Measurements from ENCODE around the gene MARK2. TPM values are rescaled to one million over a fixed set of nuclear protein-coding genes. Genes with fewer than 3 reads are reported as not detected.

Gene MARK2
- total and polyA plus RNA-seq, 10 of the 15 experiments (the other 5 are each of a cell fraction or from before 2014, with no cell fraction given) = 0.19 to 29.5 (median 13.2) TPM

GRCh38 chr11:63951779-63952536 lies 113.0 kb downstream of the MARK2 start (continued):
- TF ChIP-seq ZNF217 (IDR thresholded peaks at IDR 0.05) = no peak
- no peak for TF ChIP-seq SUPT20H (IDR thresholded peaks at IDR 0.05; ENCODE audit: borderline replicate concordance, control insufficient read depth, low read depth, low read length)
- TF ChIP-seq PAX8 (IDR thresholded peaks at IDR 0.05) = no peak
- no peak for TF ChIP-seq IRF4 (IDR thresholded peaks at IDR 0.05; ENCODE audit: low read depth, low read length)
- TF ChIP-seq GATAD2B (conservative IDR thresholded peaks at IDR 0.05; ENCODE audit: low read depth) = no peak
- no peak for TF ChIP-seq SUZ12 (IDR thresholded peaks at IDR 0.05; ENCODE audit: unreplicated experiment)
- TF ChIP-seq IKZF1 (conservative IDR thresholded peaks at IDR 0.05) = peak; percentile 57; the same call in 1 of the 2 replicates
- TF ChIP-seq MTA2 (IDR thresholded peaks at IDR 0.05; ENCODE audit: low read depth) = peak; percentile 37; the same call in 1 of the 2 replicates
- TF ChIP-seq MXI1 (IDR thresholded peaks at IDR 0.05; ENCODE audit: low read depth, low read length) = 0 out of 2 replicates have a peak, but pooled peaks have one; percentile 34
- peak; percentile 58 for TF ChIP-seq MLLT1 (IDR thresholded peaks at IDR 0.05)
- TF ChIP-seq SKIL (IDR thresholded peaks at IDR 0.05; ENCODE audit: low read depth, poor library complexity, severe bottlenecking) = no peak
- no peak for TF ChIP-seq PRDM15 (CRISPR knock-in tag; IDR thresholded peaks at IDR 0.05)
- peak; percentile 13; the same call in 1 of the 2 replicates for TF ChIP-seq PAX5 (IDR thresholded peaks at IDR 0.05; ENCODE audit: borderline replicate concordance, low read depth, low read length)
- TF ChIP-seq CBX5 (IDR thresholded peaks at IDR 0.05; ENCODE audit: low read depth) = no peak
- TF ChIP-seq ZNF24 (IDR thresholded peaks at IDR 0.05) = no peak
- no peak for TF ChIP-seq CUX1 (IDR thresholded peaks at IDR 0.05; ENCODE audit: insufficient replicate concordance, low read depth, low read length)
- TF ChIP-seq JUNB (IDR thresholded peaks at IDR 0.05) = no peak

Measured in GM12878 (cell line).